GM20431 (cell line): ENCODE measurements around the gene GSTA3.
"Not testable (repeated sequence)": the region's sequence is repeated elsewhere in the genome, so short reads cannot be mapped to it uniquely, and the experiment has no call there.

Experiments used
- in situ Hi-C: fragments of 300-500 bp; cut with MseI, MboI; formaldehyde crosslinking; loops from one replicate; pipeline ENCODE4 v1.15.0; 2020; ENCODE audit warnings: low sequenced_read_pairs; ENCODE audit not compliant: unreplicated experiment

The GSTA3 gene

GRCh38 chr6:52909531-52909930, at the start of gene GSTA3:
GSTA3 (minus strand) TSS chr6:52909698; CDS start chr6:52905834, 3,864 bp downstream.
- in situ Hi-C loops, result no loop called here

DNA sequence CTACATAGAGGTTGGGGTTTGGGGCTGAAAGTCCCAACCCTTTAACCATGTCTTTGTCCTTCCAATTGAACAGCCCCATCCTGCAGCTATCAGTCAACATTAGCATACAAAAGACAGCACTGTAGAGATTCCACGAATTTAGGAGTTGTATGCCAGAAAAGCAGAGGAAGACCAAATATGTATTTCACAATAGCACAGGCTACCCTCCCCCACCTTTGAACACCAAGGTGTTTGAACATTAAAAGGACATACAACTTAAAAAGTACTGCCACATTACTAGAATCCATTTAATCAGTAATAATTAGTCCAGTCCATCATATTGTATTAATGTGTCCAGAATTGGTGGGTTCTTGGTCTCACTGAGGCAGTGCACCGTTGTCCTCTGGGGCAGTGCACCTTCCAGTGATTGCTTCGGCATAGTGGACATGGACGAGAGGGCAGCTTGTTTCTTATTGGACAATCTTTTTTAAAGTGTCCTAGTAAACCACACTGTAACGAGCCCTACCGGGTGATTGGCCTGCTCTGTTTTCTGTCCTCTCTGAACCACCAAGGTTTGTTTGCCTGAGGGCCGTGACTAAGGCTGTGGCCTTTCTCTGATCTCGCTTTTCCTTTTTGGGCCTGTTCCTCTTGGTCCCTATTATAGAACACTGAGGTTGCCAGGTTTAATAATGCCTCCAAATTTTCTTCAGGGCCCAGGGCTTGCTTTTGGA, 49.2 kb upstream of the GSTA3 start:
- in situ Hi-C loops, result no loop called here

DNA sequence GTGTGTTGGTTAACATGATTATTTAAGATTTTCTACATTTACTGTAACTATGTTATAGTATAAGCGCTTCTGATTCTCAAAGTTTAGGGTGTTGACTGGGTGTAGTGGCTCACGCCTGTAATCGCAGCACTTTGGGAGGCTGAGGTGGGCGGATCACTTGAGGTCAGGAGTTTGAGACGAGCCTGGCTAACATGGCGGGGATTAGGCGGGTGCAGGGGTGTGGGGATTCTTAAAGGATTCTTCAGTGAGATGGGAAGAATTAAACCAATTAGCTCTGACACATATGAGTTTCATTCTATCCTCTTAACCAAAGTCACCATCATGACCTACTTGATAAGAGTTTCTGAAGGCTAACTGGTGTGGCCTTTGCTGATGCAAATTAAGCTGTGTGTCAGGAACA, 46.4 kb upstream of the GSTA3 start:
- in situ Hi-C loops, result no loop called here

- in situ Hi-C loops, result no loop called here
Measured at GRCh38 chr6:52953911-52954839, 44.7 kb upstream of the GSTA3 start.

DNA sequence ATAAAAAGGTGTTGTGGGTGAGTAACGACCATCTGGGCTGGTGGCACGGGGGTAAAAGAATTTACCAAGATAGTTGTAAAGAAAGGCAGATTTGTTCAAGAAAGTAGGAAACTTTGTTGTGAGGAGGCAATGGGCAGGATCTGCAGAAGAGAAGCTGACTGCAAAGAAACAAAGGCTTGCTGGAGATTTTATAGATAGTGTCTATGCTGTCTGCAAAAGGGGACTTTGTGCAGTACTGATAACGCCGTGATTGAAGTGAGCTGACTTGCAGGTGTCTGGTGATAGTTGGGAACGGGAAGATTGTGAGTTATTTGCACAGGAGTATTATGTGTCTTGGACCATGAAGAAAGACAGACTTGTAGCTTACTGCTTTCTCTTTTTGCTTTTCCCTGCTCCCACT, 36.8 kb upstream of the GSTA3 start:
- in situ Hi-C loops, result no loop called here

GRCh38 chr6:52942821-52943220, 33.3 kb upstream of the GSTA3 start:
- in situ Hi-C loops, result not testable (repeated sequence)

DNA sequence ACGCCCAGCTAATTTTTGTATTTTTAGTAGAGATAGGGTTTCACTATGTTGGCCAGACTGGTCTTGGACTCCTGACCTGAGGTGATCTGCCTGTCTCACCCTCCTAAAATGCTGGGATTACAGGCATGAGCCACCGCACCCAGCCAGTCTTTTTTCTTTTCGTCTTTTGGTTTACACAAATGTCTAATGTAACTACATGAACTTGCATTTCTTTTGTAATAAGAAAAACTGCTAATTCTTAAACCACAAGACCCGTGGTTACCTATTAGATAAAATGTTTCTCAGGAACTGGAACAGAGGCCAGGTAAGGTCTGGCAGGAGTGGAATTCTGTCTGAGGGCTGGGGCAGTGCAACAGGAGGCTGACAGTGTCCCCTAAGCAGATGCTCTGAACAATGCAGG, 32.7 kb upstream of the GSTA3 start:
- in situ Hi-C loops, result no loop called here

GRCh38 chr6:52937908-52938307, 28.4 kb upstream of the GSTA3 start:
- in situ Hi-C loops, result no loop called here

GRCh38 chr6:52933778-52934177, 24.3 kb upstream of the GSTA3 start:
- in situ Hi-C loops, result no loop called here

- in situ Hi-C loops, result no loop called here
Measured at GRCh38 chr6:52931351-52931750, 21.9 kb upstream of the GSTA3 start.

- in situ Hi-C loops, result no loop called here
Measured at GRCh38 chr6:52929321-52930164, 20.0 kb upstream of the GSTA3 start.

- in situ Hi-C loops, result no loop called here
Measured at GRCh38 chr6:52927451-52927850, 18.0 kb upstream of the GSTA3 start.

DNA sequence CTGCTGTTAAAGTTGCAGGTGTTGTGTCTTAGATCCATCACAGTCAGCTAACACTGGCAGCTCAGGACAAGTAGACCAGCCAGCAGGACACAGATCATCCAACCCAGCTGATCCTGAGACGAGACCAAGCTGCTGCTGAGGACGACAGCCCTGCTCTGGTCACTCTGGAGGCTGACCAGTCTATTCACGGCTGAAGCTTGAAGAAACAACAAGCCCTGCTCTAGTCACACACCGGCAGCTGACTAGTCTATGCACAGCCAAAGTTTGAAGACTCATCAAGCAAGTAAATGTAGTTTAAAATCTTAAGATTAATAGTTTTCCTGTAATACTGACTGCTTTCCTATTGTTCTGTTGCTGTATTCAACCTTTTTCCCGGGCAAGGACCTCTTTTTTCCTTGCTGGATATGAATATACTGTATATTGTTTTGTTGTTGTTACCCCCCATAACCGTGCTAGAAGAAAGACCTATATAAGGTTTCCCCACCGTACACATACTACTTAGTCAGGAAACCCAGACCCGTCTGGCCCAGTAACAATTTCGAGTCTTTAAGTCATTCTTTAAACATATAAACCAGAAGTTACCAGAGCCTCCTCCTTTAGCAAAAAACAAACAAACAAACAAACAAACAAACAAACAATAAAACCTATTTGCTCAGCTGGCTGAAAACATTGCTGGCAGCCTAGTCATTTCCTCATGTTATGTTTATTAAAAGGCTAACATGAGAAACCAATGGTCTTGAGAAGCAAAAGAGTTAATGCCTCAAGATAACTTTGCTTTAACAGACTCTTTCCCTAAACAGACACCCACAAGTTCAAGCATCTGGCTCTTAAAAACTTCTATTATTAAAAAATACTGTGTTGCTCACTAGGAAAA, 16.7 kb upstream of the GSTA3 start:
- in situ Hi-C loops, result no loop called here

GRCh38 chr6:52925042-52925441, 15.5 kb upstream of the GSTA3 start:
- in situ Hi-C loops, result no loop called here

DNA sequence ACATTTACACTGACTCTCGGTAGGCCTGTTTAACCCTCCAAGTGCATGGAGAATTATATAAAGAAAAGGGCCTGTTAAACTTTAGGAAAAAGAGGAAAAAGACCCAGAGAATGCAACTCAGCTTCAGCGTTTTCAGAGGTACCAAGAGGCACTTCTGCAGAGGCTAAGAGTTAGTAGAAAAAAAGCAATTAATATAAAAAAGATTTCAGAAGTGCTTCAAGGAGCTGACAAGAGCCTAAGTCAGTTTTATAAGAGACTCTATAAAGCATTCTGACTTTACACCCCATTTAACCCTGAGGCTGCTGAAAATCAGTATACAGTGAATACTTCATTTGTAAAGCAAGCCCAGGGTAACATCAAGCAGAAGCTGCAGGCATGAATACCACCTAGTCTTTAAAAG, 14.2 kb upstream of the GSTA3 start:
- in situ Hi-C loops, result not testable (repeated sequence)

GRCh38 chr6:52922161-52922560, 12.7 kb upstream of the GSTA3 start:
- in situ Hi-C loops, result no loop called here

GRCh38 chr6:52921743-52922142, 12.2 kb upstream of the GSTA3 start:
- in situ Hi-C loops, result no loop called here

- in situ Hi-C loops, result not testable (repeated sequence)
Measured at GRCh38 chr6:52919511-52919910, 10.0 kb upstream of the GSTA3 start.

DNA sequence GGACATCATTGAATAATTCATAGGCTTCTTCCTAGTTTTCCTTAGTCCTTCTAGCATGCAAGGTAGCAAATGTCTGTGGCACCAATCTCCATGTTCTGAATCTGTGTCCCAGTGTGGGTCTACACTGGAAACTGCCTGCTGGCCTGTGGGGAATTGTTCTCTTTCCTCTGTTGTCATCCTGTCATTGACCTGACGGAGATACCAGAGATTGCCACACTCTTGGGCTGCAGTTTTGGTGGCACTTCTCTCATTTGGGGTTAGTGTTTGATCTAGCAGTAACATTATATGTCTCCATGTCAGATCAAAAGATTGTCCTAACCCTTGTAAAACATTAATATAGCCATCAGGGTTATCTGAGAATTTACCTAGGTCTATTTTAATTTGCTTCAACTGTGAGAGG, 9.3 kb upstream of the GSTA3 start:
- in situ Hi-C loops, result not testable (repeated sequence)
